SK-N-SH treated with all-trans-retinoic acid at 6 μM for 48 hours (cell line): ENCODE results near the gene PPP1R17.
A peak's percentile ranks its signal among the peaks of the same experiment; 100 is the strongest.

Experiments used
- ATAC-seq: fragments of 200-7000 bp; cut with Tn5 transposase; 3 replicates; pipeline ENCODE4 v1.9.1; 2020; ENCODE audit warnings: mild to moderate bottlenecking, moderate library complexity
- BACH2 ChIP-seq: fragments of 250-450 bp; sonication (Bioruptor Pico); IDR thresholded peaks from 2 replicates; pipeline ENCODE4 v1.9.0; 2021; ENCODE audit warnings: mild to moderate bottlenecking, borderline replicate concordance
- CSDC2 ChIP-seq: fragments of 250-450 bp; sonication (Bioruptor Pico); IDR thresholded peaks from 2 replicates; pipeline ENCODE4 v1.5.0; 2020; ENCODE audit warnings: mild to moderate bottlenecking, moderate library complexity
- CSRNP3 ChIP-seq: fragments of 250-450 bp; sonication (Bioruptor Pico); IDR thresholded peaks from 2 replicates; pipeline ENCODE4 v1.5.1; 2021; ENCODE audit warnings: mild to moderate bottlenecking, moderate library complexity
- GLIS3 ChIP-seq: fragments of 250-450 bp; sonication (Bioruptor Pico); IDR thresholded peaks from 2 replicates; pipeline ENCODE4 v1.5.0; 2020; ENCODE audit warnings: mild to moderate bottlenecking, moderate library complexity
- ISL1 ChIP-seq: fragments of 250-450 bp; sonication (Bioruptor Pico); IDR thresholded peaks from 2 replicates; pipeline ENCODE4 v2.1.2; 2022; ENCODE audit warnings: mild to moderate bottlenecking, moderate library complexity
- OSR1 ChIP-seq: fragments of 250-450 bp; sonication (Bioruptor Pico); IDR thresholded peaks from 2 replicates; pipeline ENCODE4 v1.8.0; 2022; ENCODE audit warnings: moderate library complexity, mild to moderate bottlenecking, inconsistent platforms
- PATZ1 ChIP-seq: fragments of 250-450 bp; sonication (Bioruptor Pico); IDR thresholded peaks from 2 replicates; pipeline ENCODE4 v1.8.0; 2020; ENCODE audit warnings: mild to moderate bottlenecking, moderate library complexity, borderline replicate concordance
- POU6F1 ChIP-seq: fragments of 250-450 bp; sonication (Bioruptor Pico); IDR thresholded peaks from 2 replicates; pipeline ENCODE4 v1.8.0; 2021; ENCODE audit warnings: low read depth, mild to moderate bottlenecking, moderate library complexity, borderline replicate concordance
- PPARA ChIP-seq: fragments of 250-450 bp; sonication (Bioruptor Pico); IDR thresholded peaks from 2 replicates; pipeline ENCODE4 v1.5.0; 2020; ENCODE audit warnings: mild to moderate bottlenecking, borderline replicate concordance
- RARB ChIP-seq: fragments of 250-450 bp; sonication (Bioruptor Pico); IDR thresholded peaks from 2 replicates; pipeline ENCODE4 v1.8.0; 2021; ENCODE audit warnings: mild to moderate bottlenecking, moderate library complexity
- SNAI2 ChIP-seq: fragments of 250-450 bp; sonication (Bioruptor Pico); IDR thresholded peaks from 2 replicates; pipeline ENCODE4 v1.5.0; 2020; ENCODE audit warnings: mild to moderate bottlenecking, moderate library complexity
- TCF4 ChIP-seq: fragments of 250-450 bp; sonication (Bioruptor Pico); IDR thresholded peaks from 2 replicates; pipeline ENCODE4 v1.8.0; 2021; ENCODE audit warnings: mild to moderate bottlenecking, moderate library complexity, borderline replicate concordance
- TOX ChIP-seq: fragments of 250-450 bp; sonication (Bioruptor Pico); IDR thresholded peaks from 2 replicates; pipeline ENCODE4 v1.8.0; 2021; ENCODE audit warnings: mild to moderate bottlenecking, moderate library complexity, borderline replicate concordance
- ZC3H10 ChIP-seq: fragments of 250-450 bp; sonication (Bioruptor Pico); IDR thresholded peaks from 2 replicates; pipeline ENCODE4 v1.5.1; 2021; ENCODE audit warnings: mild to moderate bottlenecking, moderate library complexity
- ZFP3 ChIP-seq: fragments of 250-450 bp; sonication (Bioruptor Pico); IDR thresholded peaks from 2 replicates; pipeline ENCODE4 v1.5.0; 2020; ENCODE audit warnings: mild to moderate bottlenecking, moderate library complexity
- ZFP30 ChIP-seq: fragments of 450-650 bp; formaldehyde crosslinking; IDR thresholded peaks from 2 replicates; pipeline ENCODE4 v1.5.0; 2022; ENCODE audit warnings: mild to moderate bottlenecking, moderate library complexity
- ZNF565 ChIP-seq: fragments of 450-650 bp; formaldehyde crosslinking; conservative IDR thresholded peaks from 2 replicates; pipeline ENCODE4 v1.5.0; 2020; ENCODE audit warnings: low read depth, mild to moderate bottlenecking, moderate library complexity
- ZNF8 ChIP-seq: fragments of 450-650 bp; formaldehyde crosslinking; IDR thresholded peaks from 2 replicates; pipeline ENCODE4 v1.5.0; 2020; ENCODE audit warnings: mild to moderate bottlenecking, moderate library complexity
- TF ChIP-seq, protein P1 (sequence below): fragments of 250-450 bp; sonication (Bioruptor Pico); IDR thresholded peaks from 2 replicates; pipeline ENCODE4 v1.5.1; 2020; ENCODE audit warnings: low read depth, mild to moderate bottlenecking, moderate library complexity

Gene PPP1R17

GRCh38 chr7:31651234-31652062 lies 35.6 kb upstream of the PPP1R17 start:
- TF ChIP-seq ZFP3 (CRISPR knock-in tag), result no peak
- no peak for TF ChIP-seq CSDC2 (CRISPR knock-in tag)
- no peak for TF ChIP-seq ZNF8
- no peak for TF ChIP-seq ZNF565 (CRISPR knock-in tag)
- TF ChIP-seq, all 23 proteins: peak for 0
- ATAC-seq, result no peak

DNA sequence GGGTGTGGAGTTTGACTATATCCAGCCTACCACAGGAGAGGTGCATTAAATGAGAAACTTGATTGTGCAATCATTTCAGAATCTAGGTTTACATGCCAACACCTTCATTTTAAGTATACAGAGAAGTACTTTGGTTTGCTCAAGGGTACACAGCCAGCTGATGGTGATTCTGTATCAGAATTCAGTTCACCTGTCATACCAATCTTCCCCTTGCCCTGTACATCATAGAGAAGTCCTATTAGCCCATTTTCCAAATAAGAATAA lies 35.0 kb upstream of the PPP1R17 start:
- no peak for TF ChIP-seq OSR1 (CRISPR knock-in tag)
- TF ChIP-seq PATZ1 (CRISPR knock-in tag), result no peak
- TF ChIP-seq, protein P1, sequence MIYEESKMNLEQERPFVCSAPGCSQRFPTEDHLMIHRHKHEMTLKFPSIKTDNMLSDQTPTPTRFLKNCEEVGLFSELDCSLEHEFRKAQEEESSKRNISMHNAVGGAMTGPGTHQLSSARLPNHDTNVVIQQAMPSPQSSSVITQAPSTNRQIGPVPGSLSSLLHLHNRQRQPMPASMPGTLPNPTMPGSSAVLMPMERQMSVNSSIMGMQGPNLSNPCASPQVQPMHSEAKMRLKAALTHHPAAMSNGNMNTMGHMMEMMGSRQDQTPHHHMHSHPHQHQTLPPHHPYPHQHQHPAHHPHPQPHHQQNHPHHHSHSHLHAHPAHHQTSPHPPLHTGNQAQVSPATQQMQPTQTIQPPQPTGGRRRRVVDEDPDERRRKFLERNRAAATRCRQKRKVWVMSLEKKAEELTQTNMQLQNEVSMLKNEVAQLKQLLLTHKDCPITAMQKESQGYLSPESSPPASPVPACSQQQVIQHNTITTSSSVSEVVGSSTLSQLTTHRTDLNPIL (CRISPR knock-in tag), result no peak
- no peak for TF ChIP-seq ZFP3 (CRISPR knock-in tag)
- ATAC-seq, result no peak

DNA sequence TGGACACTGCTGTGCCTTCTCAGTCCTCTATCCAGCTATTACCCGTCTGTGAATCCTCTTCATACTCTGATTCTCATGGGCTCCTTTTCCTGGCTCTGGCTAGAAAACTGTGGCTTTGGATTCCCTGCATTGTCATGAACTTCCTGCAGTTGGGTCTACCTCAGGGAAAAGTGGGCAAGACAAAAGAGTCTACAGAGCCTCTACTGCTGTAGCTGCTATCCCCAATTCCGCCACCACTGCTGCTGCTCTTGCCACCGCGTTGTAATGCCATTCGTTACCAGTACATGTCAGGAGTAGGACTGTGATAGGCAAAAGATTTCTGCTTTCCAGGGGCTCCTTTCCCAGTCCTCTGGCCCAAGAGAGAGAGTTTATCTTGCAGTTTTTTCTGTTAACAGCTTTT lies 23.9 kb upstream of the PPP1R17 start:
- TF ChIP-seq ZFP30 (CRISPR knock-in tag) (no peak), ZNF565 (CRISPR knock-in tag) (no peak), SNAI2 (CRISPR knock-in tag) (no peak), PPARA (CRISPR knock-in tag) (no peak), POU6F1 (CRISPR knock-in tag) (no peak), RARB (CRISPR knock-in tag) (no peak), BACH2 (CRISPR knock-in tag) (no peak)
- TF ChIP-seq, protein P1 (CRISPR knock-in tag), result no peak
- ATAC-seq, result peak; percentile 63; the same call in 2 of the 3 replicates

- no peak for ATAC-seq
- TF ChIP-seq TCF4 (CRISPR knock-in tag) (no peak), ZC3H10 (CRISPR knock-in tag) (no peak), CSDC2 (CRISPR knock-in tag) (no peak), ISL1 (CRISPR knock-in tag) (no peak), SNAI2 (CRISPR knock-in tag) (no peak)
Observed at GRCh38 chr7:31664890-31665289, 22.1 kb upstream of the PPP1R17 start.

GRCh38 chr7:31665546-31665945 lies 21.5 kb upstream of the PPP1R17 start:
- no peak for ATAC-seq

More at GRCh38 chr7:31665546-31665945, 21.5 kb upstream of the PPP1R17 start:
- TF ChIP-seq TCF4 (CRISPR knock-in tag) (no peak), POU6F1 (CRISPR knock-in tag) (no peak), GLIS3 (CRISPR knock-in tag) (no peak), PPARA (CRISPR knock-in tag) (no peak), TOX (CRISPR knock-in tag) (no peak), ZNF8 (no peak), PATZ1 (CRISPR knock-in tag) (no peak), CSRNP3 (no peak), ZFP3 (CRISPR knock-in tag) (no peak), BACH2 (CRISPR knock-in tag) (no peak), RARB (CRISPR knock-in tag) (no peak), ZFP30 (CRISPR knock-in tag) (no peak)
